ENCODE data around the gene CC2D2B. TPM values are rescaled to one million over a fixed set of nuclear protein-coding genes. Genes with fewer than 3 reads are reported as not detected.
"Not testable (repeated sequence)": the region's sequence is repeated elsewhere in the genome, so short reads cannot be mapped to it uniquely, and the experiment has no call there.

The CC2D2B gene
- total and polyA plus RNA-seq, 4 donors = 0.13 to 12.2 (median 7.2) TPM

- H3K27me3 ChIP-seq (ENCODE audit: control insufficient read depth in 1 of 2, insufficient read depth in 2 of 2, low read length in 1 of 2) = no peaks in the 10 kb centered on the region
- ATAC-seq (ENCODE audit: low FRiP score) (no peak), DNase-seq (no peak)
- no peak overlapping the region for H3K4me3 ChIP-seq (ENCODE audit: low read length in 2 of 2)
- peaks cover 0 to 2% of the 10 kb centered on the region in 2 donors for H3K36me3 ChIP-seq (ENCODE audit: control insufficient read depth in 1 of 2, insufficient read depth in 2 of 2, low read length in 1 of 2)
- no peaks in the 10 kb centered on the region for H3K9me3 ChIP-seq (ENCODE audit: control insufficient read depth, low read length)
- H3K4me1 ChIP-seq (ENCODE audit: control insufficient read depth in 1 of 2, insufficient read depth in 2 of 2, low read length in 2 of 2) = no peaks in the 10 kb centered on the region
- intact Hi-C loops (cut with DNase I) = no loop called here
- 66 to 76% methylated on average over 2 of the region's 2 CpGs for WGBS, 2 donors
- no peak overlapping the region for H3K27ac ChIP-seq (ENCODE audit: low read depth in 1 of 2, low read length in 2 of 2)
Observed at GRCh38 chr10:95889830-95890229, 17.9 kb upstream of the CC2D2B start.

- peaks cover 3 to 5% of the 10 kb centered on the region in 2 donors for H3K36me3 ChIP-seq (ENCODE audit: control insufficient read depth in 1 of 2, insufficient read depth in 2 of 2, low read length in 1 of 2)
- intact Hi-C loops (cut with DNase I) = no loop called here
- ATAC-seq (ENCODE audit: low FRiP score) = no peak
- H3K4me1 ChIP-seq (ENCODE audit: control insufficient read depth in 1 of 2, insufficient read depth in 2 of 2, low read length in 2 of 2) = no peaks in the 10 kb centered on the region
- H3K27me3 ChIP-seq (ENCODE audit: control insufficient read depth in 1 of 2, insufficient read depth in 2 of 2, low read length in 1 of 2) = no peaks in the 10 kb centered on the region
- H3K4me3 ChIP-seq (ENCODE audit: low read length in 2 of 2) = no peak overlapping the region
- H3K27ac ChIP-seq (ENCODE audit: low read depth in 1 of 2, low read length in 2 of 2) = no peak overlapping the region
- H3K9me3 ChIP-seq (ENCODE audit: control insufficient read depth, low read length) = no peaks in the 10 kb centered on the region
- 95 to 96% methylated on average over 4 of the region's 4 CpGs for WGBS, 2 donors
- DNase-seq = no peak
Observed at GRCh38 chr10:95896071-95896850, 11.5 kb upstream of the CC2D2B start.

- peak overlapping the region in 1 of 2 donors; percentile 8 for H3K27ac ChIP-seq (ENCODE audit: low read depth in 1 of 2, low read length in 2 of 2)
- 96 to 98% methylated on average over 12 of the region's 12 CpGs for WGBS, 2 donors
- DNase-seq; ATAC-seq (ENCODE audit: low FRiP score); H3K9me3 ChIP-seq (ENCODE audit: control insufficient read depth, low read length); intact Hi-C loops (cut with DNase I); H3K36me3 ChIP-seq (ENCODE audit: control insufficient read depth in 1 of 2, insufficient read depth in 2 of 2, low read length in 1 of 2); H3K4me3 ChIP-seq (ENCODE audit: low read length in 2 of 2); H3K4me1 ChIP-seq (ENCODE audit: control insufficient read depth in 1 of 2, insufficient read depth in 2 of 2, low read length in 2 of 2); H3K27me3 ChIP-seq (ENCODE audit: control insufficient read depth in 1 of 2, insufficient read depth in 2 of 2, low read length in 1 of 2): not testable (repeated sequence)
Observed at GRCh38 chr10:95905897-95906580, 1.7 kb upstream of the CC2D2B start.

GRCh38 chr10:95906677-95907455 lies 909 bp upstream of the CC2D2B start:
- 7 to 8% methylated on average over 22 of the region's 22 CpGs for WGBS, 2 donors
- intact Hi-C loops (cut with DNase I) = no loop called here
- Histone ChIP-seq H3K9me3 (ENCODE audit: control insufficient read depth, low read length) (no peaks in the 10 kb centered on the region), H3K36me3 (ENCODE audit: control insufficient read depth in 1 of 2, insufficient read depth in 2 of 2, low read length in 1 of 2) (no peaks in the 10 kb centered on the region), H3K4me3 (ENCODE audit: low read length in 2 of 2) (peak overlapping the region; percentile 53 to 65), H3K27ac (ENCODE audit: low read depth in 1 of 2, low read length in 2 of 2) (peak overlapping the region; percentile 34 to 87), H3K27me3 (ENCODE audit: control insufficient read depth in 1 of 2, insufficient read depth in 2 of 2, low read length in 1 of 2) (no peaks in the 10 kb centered on the region), H3K4me1 (ENCODE audit: control insufficient read depth in 1 of 2, insufficient read depth in 2 of 2, low read length in 2 of 2) (peaks cover 0 to 5% of the 10 kb centered on the region in 2 donors)
- DNase-seq (peak in 1 of 2 donors; percentile 60), ATAC-seq (ENCODE audit: low FRiP score) (peak; percentile 82)

- intact Hi-C loops (cut with DNase I) = no loop called here
- H3K36me3 ChIP-seq (ENCODE audit: control insufficient read depth in 1 of 2, insufficient read depth in 2 of 2, low read length in 1 of 2) = no peaks in the 10 kb centered on the region
- no peaks in the 10 kb centered on the region for H3K9me3 ChIP-seq (ENCODE audit: control insufficient read depth, low read length)
- H3K27me3 ChIP-seq (ENCODE audit: control insufficient read depth in 1 of 2, insufficient read depth in 2 of 2, low read length in 1 of 2) = no peaks in the 10 kb centered on the region
- 48% methylated on average over 4 of the region's 4 CpGs for WGBS, 2 donors
- H3K4me3 ChIP-seq (ENCODE audit: low read length in 2 of 2) = no peak overlapping the region
- ATAC-seq (ENCODE audit: low FRiP score) = no peak
- H3K4me1 ChIP-seq (ENCODE audit: control insufficient read depth in 1 of 2, insufficient read depth in 2 of 2, low read length in 2 of 2) = peaks cover 0 to 3% of the 10 kb centered on the region in 2 donors
- DNase-seq = no peak
- no peak overlapping the region for H3K27ac ChIP-seq (ENCODE audit: low read depth in 1 of 2, low read length in 2 of 2)
Observed at GRCh38 chr10:95908450-95908849, 675 bp downstream of the CC2D2B start.

GRCh38 chr10:95909561-95909960 lies 1.8 kb downstream of the CC2D2B start:
- ATAC-seq (ENCODE audit: low FRiP score) (no peak), DNase-seq (no peak)
- Histone ChIP-seq H3K9me3 (ENCODE audit: control insufficient read depth, low read length) (no peaks in the 10 kb centered on the region), H3K4me1 (ENCODE audit: control insufficient read depth in 1 of 2, insufficient read depth in 2 of 2, low read length in 2 of 2) (no peaks in the 10 kb centered on the region), H3K27ac (ENCODE audit: low read depth in 1 of 2, low read length in 2 of 2) (no peak overlapping the region), H3K27me3 (ENCODE audit: control insufficient read depth in 1 of 2, insufficient read depth in 2 of 2, low read length in 1 of 2) (no peaks in the 10 kb centered on the region), H3K4me3 (ENCODE audit: low read length in 2 of 2) (no peak overlapping the region), H3K36me3 (ENCODE audit: control insufficient read depth in 1 of 2, insufficient read depth in 2 of 2, low read length in 1 of 2) (no peaks in the 10 kb centered on the region)
- intact Hi-C loops (cut with DNase I) = no loop called here
- WGBS, 2 donors = 96 to 97% methylated on average over 2 of the region's 2 CpGs

GRCh38 chr10:95916039-95916438 lies 8.3 kb downstream of the CC2D2B start:
- H3K27me3 ChIP-seq (ENCODE audit: control insufficient read depth in 1 of 2, insufficient read depth in 2 of 2, low read length in 1 of 2); H3K4me3 ChIP-seq (ENCODE audit: low read length in 2 of 2); ATAC-seq (ENCODE audit: low FRiP score); H3K9me3 ChIP-seq (ENCODE audit: control insufficient read depth, low read length); H3K36me3 ChIP-seq (ENCODE audit: control insufficient read depth in 1 of 2, insufficient read depth in 2 of 2, low read length in 1 of 2); H3K4me1 ChIP-seq (ENCODE audit: control insufficient read depth in 1 of 2, insufficient read depth in 2 of 2, low read length in 2 of 2); DNase-seq; H3K27ac ChIP-seq (ENCODE audit: low read depth in 1 of 2, low read length in 2 of 2); intact Hi-C loops (cut with DNase I): not testable (repeated sequence)

- H3K27ac ChIP-seq (ENCODE audit: low read depth in 1 of 2, low read length in 2 of 2) = no peak overlapping the region
- H3K36me3 ChIP-seq (ENCODE audit: control insufficient read depth in 1 of 2, insufficient read depth in 2 of 2, low read length in 1 of 2) = no peaks in the 10 kb centered on the region
- ATAC-seq (ENCODE audit: low FRiP score) = no peak
- WGBS, 2 donors = 91% methylated on average over 6 of the region's 6 CpGs
- no peaks in the 10 kb centered on the region for H3K9me3 ChIP-seq (ENCODE audit: control insufficient read depth, low read length)
- no peaks in the 10 kb centered on the region for H3K4me1 ChIP-seq (ENCODE audit: control insufficient read depth in 1 of 2, insufficient read depth in 2 of 2, low read length in 2 of 2)
- H3K27me3 ChIP-seq (ENCODE audit: control insufficient read depth in 1 of 2, insufficient read depth in 2 of 2, low read length in 1 of 2) = no peaks in the 10 kb centered on the region
- intact Hi-C loops (cut with DNase I) = no loop called here
- no peak for DNase-seq
- no peak overlapping the region for H3K4me3 ChIP-seq (ENCODE audit: low read length in 2 of 2)
Observed at GRCh38 chr10:95920798-95921426, 13.1 kb downstream of the CC2D2B start.
